Coronary artery (tissue), 2 donors: ENCODE data around the gene KRTAP10-7.
A peak's percentile ranks its signal among the peaks of the same experiment; 100 is the strongest.
"Not testable (repeated sequence)": the region's sequence is repeated elsewhere in the genome, so short reads cannot be mapped to it uniquely, and the experiment has no call there.

Experiments
- DNase-seq: peaks from one replicate; pipeline ENCODE4 v3.0.0-alpha.2; 2017; ENCODE audit warnings: low spot score
- H3K27ac ChIP-seq, 2 donors: fragments of 200-600 bp; sonication (generic); one replicate each; pipeline ENCODE4 v1.5.1; 2016 to 2019
- H3K4me3 ChIP-seq: fragments of 200-600 bp; sonication (generic); 2 replicates; pipeline ENCODE4 v1.5.1; 2016; ENCODE audit warnings: mild to moderate bottlenecking, moderate library complexity
- TF ChIP-seq, protein P1 (sequence below): fragments of 200-600 bp; sonication (generic); IDR thresholded peaks from one replicate; pipeline ENCODE4 v1.5.1; 2019; ENCODE audit warnings: antibody characterized with exemption

The KRTAP10-7 gene, protein sequence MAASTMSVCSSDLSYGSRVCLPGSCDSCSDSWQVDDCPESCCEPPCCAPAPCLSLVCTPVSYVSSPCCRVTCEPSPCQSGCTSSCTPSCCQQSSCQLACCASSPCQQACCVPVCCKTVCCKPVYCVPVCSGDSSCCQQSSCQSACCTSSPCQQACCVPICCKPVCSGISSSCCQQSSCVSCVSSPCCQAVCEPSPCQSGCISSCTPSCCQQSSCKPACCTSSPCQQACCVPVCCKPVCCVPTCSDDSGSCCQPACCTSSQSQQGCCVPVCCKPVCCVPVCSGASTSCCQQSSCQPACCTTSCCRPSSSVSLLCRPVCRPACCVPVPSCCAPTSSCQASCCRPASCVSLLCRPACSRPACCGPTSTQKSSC

DNA sequence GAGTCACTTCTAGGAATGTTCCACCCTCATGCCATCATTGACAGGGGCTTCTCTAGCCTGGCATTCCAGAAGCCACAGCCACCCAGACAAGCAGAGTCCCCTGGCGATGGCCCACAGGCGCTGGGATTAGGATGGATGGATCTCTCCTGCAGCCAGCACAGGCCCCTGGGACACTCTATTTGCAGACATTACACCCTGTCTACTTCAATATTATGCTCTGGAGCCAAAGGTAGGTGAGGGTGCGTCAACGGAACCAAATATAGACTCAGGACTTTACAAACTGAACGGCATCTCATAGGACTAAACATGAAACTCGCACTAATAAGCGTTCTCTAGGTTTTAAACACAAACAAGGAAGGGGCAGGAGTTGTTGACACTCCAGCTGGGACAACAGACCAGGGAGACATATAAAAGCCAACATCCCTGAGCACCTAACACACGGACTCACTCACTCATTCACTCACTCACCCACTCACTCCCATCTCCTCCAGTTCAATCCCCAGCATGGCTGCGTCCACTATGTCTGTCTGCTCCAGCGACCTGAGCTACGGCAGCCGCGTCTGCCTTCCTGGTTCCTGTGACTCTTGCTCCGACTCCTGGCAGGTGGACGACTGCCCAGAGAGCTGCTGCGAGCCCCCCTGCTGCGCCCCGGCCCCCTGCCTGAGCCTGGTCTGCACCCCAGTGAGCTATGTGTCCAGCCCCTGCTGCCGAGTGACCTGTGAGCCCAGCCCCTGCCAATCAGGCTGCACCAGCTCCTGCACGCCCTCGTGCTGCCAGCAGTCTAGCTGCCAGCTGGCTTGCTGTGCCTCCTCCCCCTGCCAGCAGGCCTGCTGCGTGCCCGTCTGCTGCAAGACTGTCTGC, at the start of gene KRTAP10-7:
KRTAP10-7 (plus strand) TSS at position 480 of the 861 bp plus-strand sequence; CDS start at position 505, 25 bp downstream.
- DNase-seq, H3K4me3 ChIP-seq, H3K27ac ChIP-seq: not testable (repeated sequence)

DNA sequence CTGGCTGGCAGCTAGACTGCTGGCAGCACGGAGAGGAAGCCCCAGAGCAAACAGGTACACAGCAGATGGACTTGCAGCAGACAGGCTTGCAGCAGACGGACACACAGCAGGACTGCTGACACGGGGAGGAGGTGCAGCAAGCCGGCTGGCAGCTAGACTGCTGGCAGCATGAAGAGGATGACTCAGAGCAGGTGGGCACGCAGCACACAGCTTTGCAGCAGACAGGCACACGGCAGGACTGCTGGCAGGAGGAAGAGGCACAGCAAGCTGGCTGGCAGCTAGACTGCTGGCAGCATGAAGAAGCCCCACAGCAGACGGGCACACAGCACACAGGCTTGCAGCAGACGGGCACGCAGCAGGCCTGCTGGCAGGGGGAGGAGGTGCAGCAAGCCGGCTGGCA, 49.6 kb upstream of the KRTAP10-7 start:
- DNase-seq, result peak; percentile 57
- H3K27ac ChIP-seq, result no peak overlapping the region
- H3K4me3 ChIP-seq, result no peak overlapping the region
- TF ChIP-seq, protein P1, sequence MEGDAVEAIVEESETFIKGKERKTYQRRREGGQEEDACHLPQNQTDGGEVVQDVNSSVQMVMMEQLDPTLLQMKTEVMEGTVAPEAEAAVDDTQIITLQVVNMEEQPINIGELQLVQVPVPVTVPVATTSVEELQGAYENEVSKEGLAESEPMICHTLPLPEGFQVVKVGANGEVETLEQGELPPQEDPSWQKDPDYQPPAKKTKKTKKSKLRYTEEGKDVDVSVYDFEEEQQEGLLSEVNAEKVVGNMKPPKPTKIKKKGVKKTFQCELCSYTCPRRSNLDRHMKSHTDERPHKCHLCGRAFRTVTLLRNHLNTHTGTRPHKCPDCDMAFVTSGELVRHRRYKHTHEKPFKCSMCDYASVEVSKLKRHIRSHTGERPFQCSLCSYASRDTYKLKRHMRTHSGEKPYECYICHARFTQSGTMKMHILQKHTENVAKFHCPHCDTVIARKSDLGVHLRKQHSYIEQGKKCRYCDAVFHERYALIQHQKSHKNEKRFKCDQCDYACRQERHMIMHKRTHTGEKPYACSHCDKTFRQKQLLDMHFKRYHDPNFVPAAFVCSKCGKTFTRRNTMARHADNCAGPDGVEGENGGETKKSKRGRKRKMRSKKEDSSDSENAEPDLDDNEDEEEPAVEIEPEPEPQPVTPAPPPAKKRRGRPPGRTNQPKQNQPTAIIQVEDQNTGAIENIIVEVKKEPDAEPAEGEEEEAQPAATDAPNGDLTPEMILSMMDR, result no peak

DNA sequence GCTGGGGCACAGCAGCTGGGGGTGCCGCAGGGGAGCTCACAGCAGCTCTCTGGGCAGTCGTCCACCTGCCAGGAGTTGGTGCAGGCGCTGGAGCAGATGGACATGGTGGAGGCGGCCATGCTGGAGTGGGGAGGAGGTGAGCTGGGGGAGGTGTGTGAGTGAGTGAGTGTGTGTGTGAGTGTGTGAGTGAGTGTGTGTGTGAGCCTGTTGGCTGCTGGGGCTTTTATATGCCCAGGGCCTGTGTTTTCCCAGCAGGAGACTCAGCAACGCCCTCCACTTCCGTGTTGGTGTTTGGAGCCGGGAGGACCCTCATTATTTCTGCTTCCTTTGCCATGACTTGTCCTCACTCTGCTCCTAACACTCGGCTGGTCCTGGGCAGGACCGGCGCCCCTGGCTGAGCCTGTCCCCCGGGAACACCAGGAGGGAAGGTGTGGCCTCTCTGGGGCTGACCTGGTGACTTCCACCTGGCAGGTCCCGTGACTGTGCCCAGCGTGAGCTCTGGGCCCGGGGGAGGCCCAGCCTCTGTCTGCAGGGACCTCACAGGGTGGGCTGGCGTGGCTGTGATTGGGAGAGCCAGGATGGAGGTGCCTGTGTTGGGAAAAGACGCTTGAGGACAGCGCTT, 48.9 kb upstream of the KRTAP10-7 start, which contains the start of gene KRTAP10-2:
KRTAP10-2 (minus strand) TSS at position 166 of the 622 bp plus-strand sequence; CDS start at position 119, 47 bp downstream.
- TF ChIP-seq, protein P1, result no peak
- DNase-seq, result peak; percentile 64
- H3K27ac ChIP-seq, result no peak within 1 kb of the TSS
- H3K4me3 ChIP-seq, result no peak within 1 kb of the TSS

DNA sequence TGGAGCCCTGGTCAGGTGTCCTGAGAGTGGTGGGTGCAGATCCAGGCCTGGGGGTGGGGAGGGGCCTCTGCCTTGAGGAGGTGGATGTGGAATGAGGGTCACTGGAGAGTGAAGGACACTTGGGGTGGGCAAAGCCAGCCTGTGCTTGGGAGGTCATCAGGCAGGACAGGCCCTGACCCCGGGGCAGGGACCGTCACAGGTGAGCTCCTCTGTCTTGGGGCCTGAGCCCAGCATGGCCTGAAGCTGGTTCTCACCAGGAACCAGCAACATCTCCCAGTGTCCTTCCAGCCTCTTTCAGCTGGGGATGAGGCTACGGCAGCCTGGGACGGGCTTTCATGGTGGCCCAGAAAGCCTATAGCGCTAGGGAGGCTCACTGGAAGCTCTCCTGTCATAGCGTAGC, 48.3 kb upstream of the KRTAP10-7 start:
- H3K27ac ChIP-seq, result no peak overlapping the region
- TF ChIP-seq, protein P1, result no peak
- no peak overlapping the region for H3K4me3 ChIP-seq
- DNase-seq, result no peak

DNA sequence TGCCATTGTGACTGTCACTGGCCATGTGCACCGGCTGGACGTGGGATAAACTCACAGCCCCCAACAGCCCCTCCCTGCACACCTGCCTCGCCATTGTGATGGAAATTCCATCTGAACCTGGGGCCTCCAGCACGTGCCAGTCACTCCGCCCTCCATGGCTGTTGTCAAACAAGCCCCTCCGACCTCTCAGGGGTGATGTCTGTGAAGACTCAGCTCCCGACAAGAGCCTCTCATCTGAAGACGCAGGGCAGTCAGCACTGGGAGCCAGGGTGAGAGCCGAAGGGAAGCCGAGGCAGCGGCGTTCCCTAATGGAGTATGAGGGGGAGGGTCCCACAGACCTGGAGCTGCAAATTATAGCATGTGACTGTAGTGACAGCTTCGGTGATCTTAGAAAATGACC, 47.7 kb upstream of the KRTAP10-7 start:
- Histone ChIP-seq H3K4me3 (no peak overlapping the region), H3K27ac (no peak overlapping the region)
- DNase-seq, result peak; percentile 35
- TF ChIP-seq, protein P1, result no peak

DNA sequence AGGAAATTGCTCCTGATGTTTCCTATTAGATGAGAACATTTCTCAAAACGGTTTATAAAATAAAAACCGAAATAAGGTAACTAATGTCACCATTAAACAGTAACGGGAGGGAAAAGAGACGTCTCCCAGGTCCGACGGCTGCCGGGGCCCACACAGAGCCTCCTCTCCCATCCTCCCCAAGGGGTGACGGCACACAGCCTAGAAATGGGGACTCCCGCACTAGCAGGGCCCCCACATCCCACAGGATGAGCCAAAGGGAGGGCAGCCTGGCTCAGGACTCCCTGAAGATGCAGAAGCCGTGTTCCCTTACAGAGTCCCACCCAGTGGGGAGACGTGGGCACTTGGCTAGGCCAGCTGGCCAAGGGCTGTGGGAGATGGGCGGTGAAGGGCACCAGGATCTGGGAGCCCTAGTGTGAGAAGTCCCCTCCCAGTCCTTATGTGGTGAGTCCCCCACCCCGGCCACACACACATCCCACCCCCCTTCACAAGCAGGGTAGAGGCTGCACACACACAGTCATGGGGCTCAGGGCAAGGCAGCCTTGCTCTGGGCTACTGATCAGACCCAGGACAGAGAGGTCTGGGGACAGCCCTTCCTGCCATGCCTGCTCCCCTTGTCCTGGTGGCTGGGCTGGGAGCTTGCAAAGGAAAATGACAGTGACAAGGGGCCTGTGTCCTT, 45.1 kb upstream of the KRTAP10-7 start:
- no peak for DNase-seq
- H3K4me3 ChIP-seq, result no peak overlapping the region
- H3K27ac ChIP-seq, result no peak overlapping the region
- TF ChIP-seq, protein P1, result no peak

DNA sequence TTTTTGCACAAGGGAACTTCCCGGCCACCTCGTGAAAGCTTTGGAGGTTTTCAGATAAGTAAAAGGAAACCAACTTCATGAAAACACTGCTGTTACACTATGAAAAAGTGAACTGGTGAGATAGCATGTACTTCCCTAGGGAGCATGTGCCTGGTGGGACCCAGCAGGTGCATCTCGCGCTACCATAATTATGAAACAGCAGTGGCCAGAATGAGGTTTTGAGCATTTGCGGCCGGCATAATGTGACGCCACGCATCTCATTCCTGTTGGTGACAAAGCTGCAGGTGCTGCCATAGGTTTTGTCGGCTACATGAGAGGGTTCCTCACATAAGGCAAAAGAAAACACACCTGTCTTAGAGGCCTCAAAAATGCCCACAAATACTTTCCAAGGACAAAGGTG, 43.5 kb upstream of the KRTAP10-7 start:
- H3K27ac ChIP-seq, result no peak overlapping the region
- DNase-seq, result no peak
- no peak overlapping the region for H3K4me3 ChIP-seq
- TF ChIP-seq, protein P1, result no peak
